Measurements from ENCODE around the gene DDR2.

DDR2 gene

GRCh38 chr1:162629077-162629627, 3.1 kb upstream of the DDR2 start:
- no peak for DNase-seq (ENCODE audit: low read depth in 2 of 3, low spot score in 1 of 3)

- no peak for DNase-seq (ENCODE audit: low read depth in 2 of 3, low spot score in 1 of 3)
Measured at GRCh38 chr1:162629651-162630050, 2.6 kb upstream of the DDR2 start.

- no peak for DNase-seq (ENCODE audit: low read depth in 2 of 3, low spot score in 1 of 3)
Measured at GRCh38 chr1:162631546-162632191, 595 bp upstream of the DDR2 start.

GRCh38 chr1:162632698-162633080, 425 bp downstream of the DDR2 start:
- DNase-seq (ENCODE audit: low read depth in 2 of 3, low spot score in 1 of 3), result no peak

GRCh38 chr1:162633081-162633762, 958 bp downstream of the DDR2 start:
- DNase-seq (ENCODE audit: low read depth in 2 of 3, low spot score in 1 of 3), result no peak

- DNase-seq (ENCODE audit: low read depth in 2 of 3, low spot score in 1 of 3), result no peak
Measured at GRCh38 chr1:162635418-162635817, 3.2 kb downstream of the DDR2 start.

- DNase-seq (ENCODE audit: low read depth in 2 of 3, low spot score in 1 of 3), result no peak
Measured at GRCh38 chr1:162639718-162640117, 7.5 kb downstream of the DDR2 start.

GRCh38 chr1:162641114-162641513, 8.8 kb downstream of the DDR2 start:
- no peak for DNase-seq (ENCODE audit: low read depth in 2 of 3, low spot score in 1 of 3)

GRCh38 chr1:162644986-162645314, 12.7 kb downstream of the DDR2 start:
- no peak for DNase-seq (ENCODE audit: low read depth in 2 of 3, low spot score in 1 of 3)

GRCh38 chr1:162645666-162646065, 13.4 kb downstream of the DDR2 start:
- no peak for DNase-seq (ENCODE audit: low read depth in 2 of 3, low spot score in 1 of 3)

- no peak for DNase-seq (ENCODE audit: low read depth in 2 of 3, low spot score in 1 of 3)
Measured at GRCh38 chr1:162649583-162649982, 17.3 kb downstream of the DDR2 start.

- no peak for DNase-seq (ENCODE audit: low read depth in 2 of 3, low spot score in 1 of 3)
Measured at GRCh38 chr1:162654915-162655620, 22.8 kb downstream of the DDR2 start.

GRCh38 chr1:162656266-162656665, 24.0 kb downstream of the DDR2 start:
- no peak for DNase-seq (ENCODE audit: low read depth in 2 of 3, low spot score in 1 of 3)

GRCh38 chr1:162660574-162660973, 28.3 kb downstream of the DDR2 start:
- DNase-seq (ENCODE audit: low read depth in 2 of 3, low spot score in 1 of 3), result no peak

GRCh38 chr1:162661336-162661735, 29.1 kb downstream of the DDR2 start:
- DNase-seq (ENCODE audit: low read depth in 2 of 3, low spot score in 1 of 3), result no peak

GRCh38 chr1:162662013-162662412, 29.7 kb downstream of the DDR2 start:
- no peak for DNase-seq (ENCODE audit: low read depth in 2 of 3, low spot score in 1 of 3)

GRCh38 chr1:162663086-162663485, 30.8 kb downstream of the DDR2 start:
- no peak for DNase-seq (ENCODE audit: low read depth in 2 of 3, low spot score in 1 of 3)

GRCh38 chr1:162663589-162664106, 31.4 kb downstream of the DDR2 start:
- no peak for DNase-seq (ENCODE audit: low read depth in 2 of 3, low spot score in 1 of 3)

GRCh38 chr1:162666006-162666645, 33.9 kb downstream of the DDR2 start:
- DNase-seq (ENCODE audit: low read depth in 2 of 3, low spot score in 1 of 3), result no peak

GRCh38 chr1:162667381-162668080, 35.3 kb downstream of the DDR2 start:
- DNase-seq (ENCODE audit: low read depth in 2 of 3, low spot score in 1 of 3), result no peak
